Endothelial cell of umbilical vein (primary cell): ENCODE data around the gene NMU. TPM values are rescaled to one million over a fixed set of nuclear protein-coding genes. Genes with fewer than 3 reads are reported as not detected.

ENCODE experiments used
- BruUV-seq: library from RNA; stranded (reverse); fragments of 400-500 nt; replicated peaks from 2 replicates; lab custom pipeline; 2021; lab: Mats Ljungman, UMichigan
- CTCF ChIA-PET: fragments of 300-600, 350-600 bp; sonication (Branson Sonifier 250); formaldehyde crosslinking; loops from one replicate; lab custom pipeline; 2021; ENCODE audit warnings: antibody characterized with exemption, inconsistent platforms; lab: Charles Lee
- POLR2A ChIA-PET: fragments of 300-600, 350-600 bp; sonication (Branson Sonifier 250); formaldehyde crosslinking; loops from one replicate; lab custom pipeline; 2021; ENCODE audit warnings: antibody characterized with exemption, inconsistent platforms; lab: Charles Lee
- DNase-seq: peaks from one replicate; pipeline ENCODE4 v3.0.0-alpha.2; 2011; ENCODE audit warnings: low read depth, low spot score
- FAIRE-seq: peaks from 2 replicates; lab custom pipeline; 2011; peaks lifted over from hg19 to GRCh38; lab: Jason Lieb, UNC
- H2AFZ ChIP-seq: 2 replicates; pipeline ENCODE4 v1.6.0; 2012; ENCODE audit warnings: low read depth, low read length, control low read depth, inconsistent platforms
- H3K27ac ChIP-seq: 2 replicates; pipeline ENCODE4 v1.5.1; 2011; ENCODE audit warnings: low read depth, mild to moderate bottlenecking, control low read depth, low read length, moderate library complexity; ENCODE audit not compliant: insufficient read depth
- H3K27me3 ChIP-seq, 2 experiments: 2 replicates each; pipeline versions ENCODE4 v1.6.0 to v1.6.1; 2011; ENCODE audit warnings: low read length in 2 of 2, mixed read lengths in 1 of 2; ENCODE audit not compliant: control insufficient read depth in 2 of 2, insufficient read depth in 2 of 2
- H3K36me3 ChIP-seq, 2 experiments: 2 replicates in 1 of 2; 3 replicates in 1 of 2; pipeline ENCODE4 v1.5.1; 2011; ENCODE audit warnings: low read length in 2 of 2, mild to moderate bottlenecking in 1 of 2, moderate library complexity in 1 of 2; ENCODE audit not compliant: control insufficient read depth in 2 of 2, insufficient read depth in 2 of 2; ENCODE audit errors: extremely low read depth in 1 of 2
- H3K4me1 ChIP-seq: 3 replicates; pipeline ENCODE4 v1.5.1; 2011; ENCODE audit warnings: mild to moderate bottlenecking, low read length; ENCODE audit not compliant: control insufficient read depth, insufficient read depth; ENCODE audit errors: extremely low read depth
- H3K4me2 ChIP-seq: 2 replicates; pipeline ENCODE4 v1.6.1; 2011; ENCODE audit warnings: low read length, control low read depth, mixed read lengths; ENCODE audit not compliant: insufficient read depth
- H3K4me3 ChIP-seq, 3 experiments: fragments of 200-600 bp in 1 of 3; sonication (generic), shearing (Covaris generic) in 1 of 3; replicated peaks in 1 of 3; 2 replicates each; pipeline ENCODE4 v1.5.1; 2011 to 2016; ENCODE audit warnings: control low read depth in 3 of 3, low read length in 3 of 3, mild to moderate bottlenecking in 2 of 3, inconsistent platforms in 1 of 3, low read depth in 1 of 3, moderate library complexity in 1 of 3; ENCODE audit not compliant: insufficient read depth in 1 of 3
- H3K79me2 ChIP-seq: 2 replicates; pipeline ENCODE4 v1.6.0; 2012; ENCODE audit warnings: low read length, inconsistent platforms; ENCODE audit not compliant: control insufficient read depth, insufficient read depth
- H3K9ac ChIP-seq: replicated peaks from 2 replicates; pipeline ENCODE3; 2011; ENCODE audit warnings: low read length, control low read depth; ENCODE audit not compliant: insufficient read depth; ENCODE audit errors: extremely low read depth
- H3K9me1 ChIP-seq: replicated peaks from 3 replicates; pipeline ENCODE4 v1.6.0; 2011; ENCODE audit warnings: mild to moderate bottlenecking, low read length; ENCODE audit not compliant: control insufficient read depth, insufficient read depth; ENCODE audit errors: extremely low read depth
- H3K9me3 ChIP-seq: replicated peaks from 2 replicates; pipeline ENCODE4 v1.5.1; 2012; ENCODE audit warnings: low read length, inconsistent platforms; ENCODE audit not compliant: control insufficient read depth, insufficient read depth
- H4K20me1 ChIP-seq: replicated peaks from 2 replicates; pipeline ENCODE3; 2011; ENCODE audit warnings: mild to moderate bottlenecking, low read length; ENCODE audit not compliant: control insufficient read depth, insufficient read depth; ENCODE audit errors: extremely low read depth
- GATA2 ChIP-seq: IDR thresholded peaks from 2 replicates; pipeline ENCODE4 v1.7.0; 2011; ENCODE audit warnings: low read depth, mild to moderate bottlenecking, moderate library complexity, mixed read lengths, low read length; ENCODE audit not compliant: insufficient read length, insufficient read depth
- MYC ChIP-seq: IDR thresholded peaks from one replicate; pipeline ENCODE4 v1.6.1; 2011; ENCODE audit warnings: mild to moderate bottlenecking, low read depth, low read length
- POLR2A ChIP-seq: IDR thresholded peaks from 2 replicates; pipeline ENCODE4 v1.6.1; 2012; ENCODE audit warnings: low read depth, mild to moderate bottlenecking, control low read depth, low read length
- POLR2AphosphoS5 ChIP-seq: IDR thresholded peaks from 2 replicates; pipeline ENCODE4 v1.6.1; 2012; ENCODE audit warnings: low read depth, mild to moderate bottlenecking, control low read depth, low read length, moderate library complexity; ENCODE audit not compliant: insufficient read depth
- dilution Hi-C: fragments of 300-500 bp; cut with MboI; formaldehyde crosslinking; loops from one replicate; pipeline ENCODE4 v1.15.0; 2019; ENCODE audit warnings: low sequenced_read_pairs; ENCODE audit not compliant: extremely low pct_ligation_motif_present
- intact Hi-C: fragments of 100-400 bp; cut with micrococcal nuclease; formaldehyde crosslinking; loops from one replicate; pipeline ENCODE4 v1.10.0; 2022
- polyA plus RNA-seq, 4 experiments: library from polyadenylated mRNA; depleted of rRNA in 3 of 4; stranded (reverse) in 3 of 4; unstranded in 1 of 4; fragments of >200 nt; gene quantifications; 2 replicates each; pipeline versions ENCODE4 v1.2.1 to v1.2.3, GENCODE V29; 2011 to 2012; ENCODE audit warnings: missing spikeins in 1 of 4
- total RNA-seq: library from RNA; stranded (reverse); gene quantifications from 2 replicates; pipeline ENCODE4 v1.2.3, GENCODE V29; 2021
- TF ChIP-seq, protein P1 (sequence below), 2 donors: IDR thresholded peaks; 1 replicate in 1 of 2; 2 replicates in 1 of 2; pipeline ENCODE4 v1.5.1; 2011; ENCODE audit warnings: low read length in 2 of 2, mild to moderate bottlenecking in 2 of 2, moderate library complexity in 2 of 2, control low read depth in 1 of 2, inconsistent platforms in 1 of 2, low read depth in 1 of 2; ENCODE audit not compliant: insufficient read depth in 1 of 2; ENCODE audit errors: extremely low read depth in 1 of 2

NMU gene
- total and polyA plus RNA-seq, 2 donors (not counting 3 experiments of a cell fraction or from before 2014, with no cell fraction given): 1.4 to 3.7 TPM

DNA sequence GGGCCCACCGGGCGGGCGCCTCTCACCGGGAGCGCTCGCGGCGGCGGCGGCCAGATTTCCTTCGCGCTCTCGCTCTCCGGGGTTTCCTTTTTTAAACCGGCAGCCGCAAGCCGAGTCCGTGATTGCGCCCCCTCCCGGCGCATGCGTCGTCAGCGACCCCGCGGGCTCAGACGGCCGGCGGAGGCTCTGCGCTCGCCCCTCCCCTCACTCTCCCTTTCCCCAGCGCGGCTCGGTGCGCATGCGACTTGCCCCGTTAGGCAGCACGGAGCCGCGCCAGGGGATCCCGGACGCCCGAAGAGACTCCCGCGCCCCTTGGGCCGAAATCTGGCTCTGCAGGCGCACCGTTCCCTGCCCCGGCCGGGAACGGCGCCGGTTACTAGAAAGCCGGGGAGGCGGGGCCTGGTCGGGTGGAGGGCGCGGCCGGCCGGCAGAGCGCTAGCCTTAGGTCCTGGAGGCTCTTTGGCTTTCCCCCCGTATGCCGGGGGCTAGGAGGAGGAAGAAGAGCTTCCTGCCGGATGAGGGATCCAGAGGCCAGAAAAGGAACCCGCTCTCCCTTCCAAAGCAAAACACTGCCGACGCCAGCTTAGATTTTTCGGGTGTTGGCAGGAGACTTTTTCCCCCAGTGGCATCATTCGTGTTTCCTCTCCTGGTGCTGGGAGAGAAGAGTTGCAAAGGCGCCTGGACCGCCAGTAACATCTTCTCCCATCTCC is 89.2 kb downstream of the NMU start, which contains the start of gene CLOCK:
CLOCK (minus strand) TSS at position 154 of the 710 bp plus-strand sequence. CDS start 64,124 bp downstream, outside the sequence.
- Histone ChIP-seq H3K4me3 (peak within 1 kb of the TSS; percentile 86 to 92 (median 88)), H3K79me2 (peaks cover 26% of the 10 kb centered on the region), H3K9ac (peak within 1 kb of the TSS; percentile 79), H3K27ac (peak within 1 kb of the TSS; percentile 67), H2AFZ (peak within 1 kb of the TSS; percentile 99), H3K36me3 (no peaks in the 10 kb centered on the region), H3K4me1 (peaks cover 11% of the 10 kb centered on the region), H3K9me1 (no peaks in the 10 kb centered on the region), H3K4me2 (peak within 1 kb of the TSS; percentile 87), H3K9me3 (no peaks in the 10 kb centered on the region), H4K20me1 (no peaks in the 10 kb centered on the region), H3K27me3 (peaks cover 0 to 2% of the 10 kb centered on the region in 2 experiments)
- ChIA-PET CTCF (interaction anchor here (0.6 to 2.4 kb wide), 17 partner anchors 8 to 576 kb away, joined by 3 to 13 read pairs (median 5); partner anchors contain the start of gene SRD5A3), POLR2A (interaction anchor here (0.6 to 0.8 kb wide), 3 partner anchors 188 to 468 kb away, joined by 3 read pairs; no protein-coding TSS in a partner anchor)
- TSS peak; percentile 41 for BruUV-seq
- intact Hi-C loops (loop anchor here (1.0 to 5.0 kb wide), 8 partner anchors 152 to 890 kb away; partner anchors contain the start of genes EXOC1, KIT, SRD5A3 and TMEM165), dilution Hi-C loops (no loop called here)
- DNase-seq: peak; percentile 89
- FAIRE-seq: peak; percentile 86
- TF ChIP-seq POLR2AphosphoS5 (peak; percentile 57), POLR2A (peak; percentile 44), MYC (no peak), GATA2 (no peak)
- TF ChIP-seq, protein P1, sequence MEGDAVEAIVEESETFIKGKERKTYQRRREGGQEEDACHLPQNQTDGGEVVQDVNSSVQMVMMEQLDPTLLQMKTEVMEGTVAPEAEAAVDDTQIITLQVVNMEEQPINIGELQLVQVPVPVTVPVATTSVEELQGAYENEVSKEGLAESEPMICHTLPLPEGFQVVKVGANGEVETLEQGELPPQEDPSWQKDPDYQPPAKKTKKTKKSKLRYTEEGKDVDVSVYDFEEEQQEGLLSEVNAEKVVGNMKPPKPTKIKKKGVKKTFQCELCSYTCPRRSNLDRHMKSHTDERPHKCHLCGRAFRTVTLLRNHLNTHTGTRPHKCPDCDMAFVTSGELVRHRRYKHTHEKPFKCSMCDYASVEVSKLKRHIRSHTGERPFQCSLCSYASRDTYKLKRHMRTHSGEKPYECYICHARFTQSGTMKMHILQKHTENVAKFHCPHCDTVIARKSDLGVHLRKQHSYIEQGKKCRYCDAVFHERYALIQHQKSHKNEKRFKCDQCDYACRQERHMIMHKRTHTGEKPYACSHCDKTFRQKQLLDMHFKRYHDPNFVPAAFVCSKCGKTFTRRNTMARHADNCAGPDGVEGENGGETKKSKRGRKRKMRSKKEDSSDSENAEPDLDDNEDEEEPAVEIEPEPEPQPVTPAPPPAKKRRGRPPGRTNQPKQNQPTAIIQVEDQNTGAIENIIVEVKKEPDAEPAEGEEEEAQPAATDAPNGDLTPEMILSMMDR (IDR thresholded peaks at IDR 0.05; ENCODE audit: extremely low read depth in 1 of 2, insufficient read depth in 1 of 2, low read depth in 1 of 2, low read length in 2 of 2): peak; percentile 41 to 66
